HEK293T (cell line): Measurements from ENCODE around the gene LMLN.

Source experiments
- ARNT ChIP-seq: fragments of 450-650 bp; IDR thresholded peaks from 2 replicates; pipeline ENCODE4 v1.6.1; 2017; ENCODE audit warnings: mild to moderate bottlenecking
- BHLHE40 ChIP-seq: fragments of 450-650 bp; IDR thresholded peaks from 2 replicates; pipeline ENCODE4 v1.6.1; 2016; ENCODE audit warnings: mild to moderate bottlenecking, moderate library complexity, borderline replicate concordance
- CTBP1 ChIP-seq: fragments of 450-650 bp; IDR thresholded peaks from 2 replicates; pipeline ENCODE4 v1.6.1; 2016; ENCODE audit warnings: borderline replicate concordance
- ELF4 ChIP-seq: fragments of 450-650 bp; IDR thresholded peaks from 2 replicates; pipeline ENCODE4 v1.6.1; 2017; ENCODE audit warnings: antibody characterized with exemption
- FOXK2 ChIP-seq: fragments of 450-650 bp; IDR thresholded peaks from 2 replicates; pipeline ENCODE4 v1.6.1; 2016; ENCODE audit warnings: mild to moderate bottlenecking
- FOXM1 ChIP-seq: fragments of 450-650 bp; IDR thresholded peaks from 2 replicates; pipeline ENCODE4 v1.6.1; 2017; ENCODE audit warnings: mild to moderate bottlenecking, borderline replicate concordance
- HDGF ChIP-seq: fragments of 450-650 bp; IDR thresholded peaks from 2 replicates; pipeline ENCODE4 v1.6.1; 2017; ENCODE audit warnings: antibody characterized with exemption, borderline replicate concordance
- L3MBTL2 ChIP-seq: fragments of 450-650 bp; conservative IDR thresholded peaks from 2 replicates; pipeline ENCODE4 v1.6.1; 2016; ENCODE audit warnings: mild to moderate bottlenecking
- NFRKB ChIP-seq: fragments of 450-650 bp; IDR thresholded peaks from 2 replicates; pipeline ENCODE4 v1.6.1; 2016; ENCODE audit warnings: mild to moderate bottlenecking, moderate library complexity
- SP1 ChIP-seq: fragments of 450-650 bp; IDR thresholded peaks from 2 replicates; pipeline ENCODE4 v1.6.1; 2017
- SUZ12 ChIP-seq: fragments of 450-650 bp; IDR thresholded peaks from 2 replicates; pipeline ENCODE4 v1.6.1; 2016; ENCODE audit warnings: mild to moderate bottlenecking
- TARDBP ChIP-seq: fragments of 450-650 bp; IDR thresholded peaks from 2 replicates; pipeline ENCODE4 v1.6.1; 2016
- TF ChIP-seq, protein P1 (sequence below): fragments of 450-650 bp; IDR thresholded peaks from 2 replicates; pipeline ENCODE4 v1.6.1; 2016

GRCh38 chr3:198022604-198023003 lies 62.6 kb downstream of the LMLN start:
- TF ChIP-seq ELF4 (no peak), SUZ12 (no peak), SP1 (no peak), HDGF (no peak), TARDBP (no peak), ARNT (no peak), BHLHE40 (no peak), NFRKB (no peak), FOXM1 (no peak), L3MBTL2 (no peak), CTBP1 (no peak), FOXK2 (no peak)
- TF ChIP-seq, protein P1, sequence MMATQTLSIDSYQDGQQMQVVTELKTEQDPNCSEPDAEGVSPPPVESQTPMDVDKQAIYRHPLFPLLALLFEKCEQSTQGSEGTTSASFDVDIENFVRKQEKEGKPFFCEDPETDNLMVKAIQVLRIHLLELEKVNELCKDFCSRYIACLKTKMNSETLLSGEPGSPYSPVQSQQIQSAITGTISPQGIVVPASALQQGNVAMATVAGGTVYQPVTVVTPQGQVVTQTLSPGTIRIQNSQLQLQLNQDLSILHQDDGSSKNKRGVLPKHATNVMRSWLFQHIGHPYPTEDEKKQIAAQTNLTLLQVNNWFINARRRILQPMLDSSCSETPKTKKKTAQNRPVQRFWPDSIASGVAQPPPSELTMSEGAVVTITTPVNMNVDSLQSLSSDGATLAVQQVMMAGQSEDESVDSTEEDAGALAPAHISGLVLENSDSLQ, result no peak
